CD4-positive, alpha-beta T cell (primary cell): ENCODE data around the gene PHF21B. TPM values are rescaled to one million over a fixed set of nuclear protein-coding genes. Genes with fewer than 3 reads are reported as not detected.

Experiments used
- ATAC-seq: fragments of 200-7000 bp; cut with Tn5 transposase; one replicate; pipeline ENCODE4 v1.10.0; 2022; ENCODE audit warnings: mild to moderate bottlenecking; ENCODE audit not compliant: poor library complexity
- CTCF ChIA-PET: fragments of 350-600 bp; sonication (Branson Sonifier 250); formaldehyde crosslinking; loops from one replicate; lab custom pipeline; 2021; ENCODE audit warnings: antibody characterized with exemption, inconsistent platforms; lab: Charles Lee
- POLR2A ChIA-PET: fragments of 350-600 bp; sonication (Branson Sonifier 250); formaldehyde crosslinking; loops from one replicate; lab custom pipeline; 2021; ENCODE audit warnings: antibody characterized with exemption, inconsistent platforms; lab: Charles Lee
- DNase-seq, 14 experiments: peaks; one replicate each; pipeline ENCODE4 v3.0.0-alpha.2; 2013 to 2020; ENCODE audit warnings: mixed read lengths in 2 of 14
- H3K27ac ChIP-seq, 2 donors: one replicate each; pipeline versions ENCODE4 v1.5.1 to v1.7.0; 2013; ENCODE audit warnings: low read length in 2 of 2, low read depth in 1 of 2, mild to moderate bottlenecking in 1 of 2
- H3K27me3 ChIP-seq, 2 experiments: 1 replicate in 1 of 2; 2 replicates in 1 of 2; pipeline versions ENCODE4 v1.6.1 to v1.7.0; 2013; ENCODE audit warnings: low read length in 2 of 2, control low read depth in 1 of 2, mild to moderate bottlenecking in 1 of 2, moderate library complexity in 1 of 2; ENCODE audit not compliant: insufficient read depth in 2 of 2, control insufficient read depth in 1 of 2
- H3K36me3 ChIP-seq: one replicate; pipeline ENCODE4 v1.6.1; 2013; ENCODE audit warnings: low read length, control low read depth; ENCODE audit not compliant: insufficient read depth
- H3K4me1 ChIP-seq: one replicate; pipeline ENCODE4 v1.6.1; 2013; ENCODE audit warnings: low read length, control low read depth; ENCODE audit not compliant: insufficient read depth
- H3K4me3 ChIP-seq: one replicate; pipeline ENCODE4 v1.5.1; 2013; ENCODE audit warnings: mild to moderate bottlenecking, low read length, moderate library complexity
- H3K9me3 ChIP-seq, 2 experiments: 1 replicate in 1 of 2; 2 replicates in 1 of 2; pipeline versions ENCODE4 v1.6.1 to v1.7.0; 2013; ENCODE audit warnings: low read length in 2 of 2, mild to moderate bottlenecking in 2 of 2, control low read depth in 1 of 2, moderate library complexity in 1 of 2; ENCODE audit not compliant: control insufficient read depth in 1 of 2, insufficient read depth in 1 of 2
- H3K27ac Mint-ChIP-seq: one replicate; pipeline ENCODE4 v1.8.0; 2020; ENCODE audit warnings: mixed read lengths
- H3K27me3 Mint-ChIP-seq: one replicate; pipeline ENCODE4 v1.8.0; 2021; ENCODE audit warnings: mixed read lengths
- H3K36me3 Mint-ChIP-seq: one replicate; pipeline ENCODE4 v1.8.0; 2021; ENCODE audit warnings: low read depth, mixed read lengths
- H3K4me1 Mint-ChIP-seq: one replicate; pipeline ENCODE4 v1.8.0; 2021; ENCODE audit warnings: low read depth, mixed read lengths
- H3K4me3 Mint-ChIP-seq: one replicate; pipeline ENCODE4 v1.8.0; 2020; ENCODE audit warnings: mild to moderate bottlenecking, mixed read lengths
- H3K9me3 Mint-ChIP-seq: one replicate; pipeline ENCODE4 v1.8.0; 2020; ENCODE audit warnings: mixed read lengths
- intact Hi-C, 2 experiments: fragments of 100-400 bp; cut with DNase I in 1 of 2; cut with micrococcal nuclease in 1 of 2; formaldehyde crosslinking; loops; one replicate each; pipeline versions ENCODE4 v1.15.1 to v1.9.0; 2023 to 2025; cut with DNase I, micrococcal nuclease
- total RNA-seq, 174 experiments: library from RNA in 2 of 174; stranded (reverse) in 2 of 174; gene quantifications; one replicate each; pipeline ENCODE4 v1.2.3 and lab custom pipeline; 2021 to 2026
- TF ChIP-seq, protein P1 (sequence below): fragments of 200-600 bp; IDR thresholded peaks from one replicate; pipeline ENCODE4 v1.8.0; 2022; ENCODE audit warnings: antibody characterized with exemption, mild to moderate bottlenecking

The PHF21B gene
- total RNA-seq, 2 experiments from 2014 or later = not detected

DNA sequence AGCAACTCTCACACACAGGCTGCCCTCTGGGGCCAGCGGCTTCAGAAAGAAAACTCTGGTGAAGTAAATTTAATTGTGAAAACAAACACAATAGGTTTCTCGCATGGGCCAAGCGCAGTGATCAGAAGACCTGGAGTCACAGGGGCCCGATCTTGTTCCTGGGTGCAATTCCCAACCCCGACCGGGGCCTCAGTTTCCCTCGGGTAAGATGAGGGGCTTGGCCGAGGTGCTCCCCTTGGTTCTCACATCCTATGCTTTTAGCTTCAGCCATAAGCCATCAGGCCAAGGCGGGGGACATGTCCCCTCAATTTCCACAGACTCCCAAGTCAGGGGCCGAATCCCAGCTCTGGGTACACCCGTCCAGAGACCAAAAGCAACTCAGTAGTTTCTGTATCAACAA is 11.5 kb downstream of the PHF21B start:
- H3K4me1 ChIP-seq = no peaks in the 10 kb centered on the region
- ATAC-seq (no peak), DNase-seq (no peak)
- peaks cover 0 to 12% of the 10 kb centered on the region in 2 experiments for H3K27me3 ChIP-seq
- no peaks in the 10 kb centered on the region for H3K36me3 Mint-ChIP-seq
- intact Hi-C loops = no loop called here
- TF ChIP-seq, protein P1, sequence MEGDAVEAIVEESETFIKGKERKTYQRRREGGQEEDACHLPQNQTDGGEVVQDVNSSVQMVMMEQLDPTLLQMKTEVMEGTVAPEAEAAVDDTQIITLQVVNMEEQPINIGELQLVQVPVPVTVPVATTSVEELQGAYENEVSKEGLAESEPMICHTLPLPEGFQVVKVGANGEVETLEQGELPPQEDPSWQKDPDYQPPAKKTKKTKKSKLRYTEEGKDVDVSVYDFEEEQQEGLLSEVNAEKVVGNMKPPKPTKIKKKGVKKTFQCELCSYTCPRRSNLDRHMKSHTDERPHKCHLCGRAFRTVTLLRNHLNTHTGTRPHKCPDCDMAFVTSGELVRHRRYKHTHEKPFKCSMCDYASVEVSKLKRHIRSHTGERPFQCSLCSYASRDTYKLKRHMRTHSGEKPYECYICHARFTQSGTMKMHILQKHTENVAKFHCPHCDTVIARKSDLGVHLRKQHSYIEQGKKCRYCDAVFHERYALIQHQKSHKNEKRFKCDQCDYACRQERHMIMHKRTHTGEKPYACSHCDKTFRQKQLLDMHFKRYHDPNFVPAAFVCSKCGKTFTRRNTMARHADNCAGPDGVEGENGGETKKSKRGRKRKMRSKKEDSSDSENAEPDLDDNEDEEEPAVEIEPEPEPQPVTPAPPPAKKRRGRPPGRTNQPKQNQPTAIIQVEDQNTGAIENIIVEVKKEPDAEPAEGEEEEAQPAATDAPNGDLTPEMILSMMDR = no peak
- no peak overlapping the region for H3K27ac ChIP-seq
- CTCF ChIA-PET = no interaction called here
- H3K4me3 Mint-ChIP-seq = no peak overlapping the region
- H3K4me1 Mint-ChIP-seq = no peaks in the 10 kb centered on the region
- POLR2A ChIA-PET = no interaction called here
- H3K4me3 ChIP-seq = no peak overlapping the region
- peaks cover 49% of the 10 kb centered on the region for H3K27me3 Mint-ChIP-seq
- H3K9me3 ChIP-seq = peaks cover 0 to 23% of the 10 kb centered on the region in 2 experiments
- H3K9me3 Mint-ChIP-seq = no peaks in the 10 kb centered on the region
- no peak overlapping the region for H3K27ac Mint-ChIP-seq
- H3K36me3 ChIP-seq = no peaks in the 10 kb centered on the region

DNA sequence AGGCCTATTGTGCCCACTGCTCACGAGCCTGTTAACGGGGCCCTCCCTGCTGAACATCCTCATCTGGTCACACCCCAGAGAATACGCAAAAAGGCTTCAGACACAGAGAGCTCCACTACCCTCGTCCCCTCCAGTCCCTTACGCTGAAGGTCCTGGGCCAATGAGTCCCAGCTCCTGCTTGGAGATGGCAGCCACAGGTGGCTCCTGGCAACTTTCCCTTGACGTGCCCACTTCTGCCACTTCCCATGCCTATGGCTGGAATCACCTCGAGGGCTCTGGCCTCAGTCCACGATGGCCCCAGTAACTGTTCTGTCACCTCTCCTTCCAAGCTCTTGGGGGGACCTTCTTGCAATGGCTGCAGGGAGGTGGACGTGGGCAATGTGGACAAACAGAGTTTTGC is 12.7 kb downstream of the PHF21B start:
- no peaks in the 10 kb centered on the region for H3K36me3 ChIP-seq
- DNase-seq (no peak), ATAC-seq (no peak)
- no peak overlapping the region for H3K4me3 ChIP-seq
- H3K4me1 Mint-ChIP-seq = no peaks in the 10 kb centered on the region
- no peaks in the 10 kb centered on the region for H3K4me1 ChIP-seq
- H3K36me3 Mint-ChIP-seq = no peaks in the 10 kb centered on the region
- no peaks in the 10 kb centered on the region for H3K9me3 Mint-ChIP-seq
- intact Hi-C loops = no loop called here
- H3K27ac Mint-ChIP-seq = no peak overlapping the region
- CTCF ChIA-PET = no interaction called here
- H3K27me3 Mint-ChIP-seq = peaks cover 36% of the 10 kb centered on the region
- TF ChIP-seq, protein P1 = no peak
- H3K4me3 Mint-ChIP-seq = no peak overlapping the region
- no peak overlapping the region for H3K27ac ChIP-seq
- POLR2A ChIA-PET = no interaction called here
- H3K9me3 ChIP-seq = peaks cover 0 to 13% of the 10 kb centered on the region in 2 experiments
- H3K27me3 ChIP-seq = peaks cover 0 to 4% of the 10 kb centered on the region in 2 experiments

DNA sequence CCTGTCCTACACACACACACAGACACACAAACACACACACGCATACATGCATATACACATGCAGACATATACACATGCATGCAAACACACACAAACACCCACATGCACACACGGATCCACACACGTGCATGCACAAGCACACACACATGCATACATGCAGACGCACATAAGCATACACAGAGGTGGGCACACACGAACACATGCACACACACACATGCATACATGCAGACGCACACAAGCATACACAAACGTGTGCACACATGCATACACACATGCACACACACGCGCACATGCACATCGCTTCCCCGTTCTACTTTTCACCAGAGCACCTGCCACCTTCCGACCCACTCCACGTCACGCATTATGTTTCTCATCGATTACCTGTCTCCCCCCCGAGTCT is 13.2 kb downstream of the PHF21B start:
- ChIA-PET CTCF (no interaction called here), POLR2A (no interaction called here)
- Mint-ChIP-seq H3K27me3 (peaks cover 32% of the 10 kb centered on the region), H3K4me3 (no peak overlapping the region), H3K27ac (no peak overlapping the region), H3K9me3 (no peaks in the 10 kb centered on the region), H3K36me3 (no peaks in the 10 kb centered on the region), H3K4me1 (no peaks in the 10 kb centered on the region)
- ATAC-seq = no peak
- Histone ChIP-seq H3K4me3 (no peak overlapping the region), H3K9me3 (peaks cover 0 to 13% of the 10 kb centered on the region in 2 experiments), H3K27me3 (peaks cover 0 to 2% of the 10 kb centered on the region in 2 experiments), H3K36me3 (no peaks in the 10 kb centered on the region), H3K4me1 (no peaks in the 10 kb centered on the region), H3K27ac (no peak overlapping the region)
- intact Hi-C loops = no loop called here
- DNase-seq = no peak
- TF ChIP-seq, protein P1 = no peak
